Measurements from ENCODE around the gene TSPAN17. TPM values are rescaled to one million over a fixed set of nuclear protein-coding genes. Genes with fewer than 3 reads are reported as not detected.

TSPAN17 gene
- total RNA-seq, 5 donors from 2014 or later (not counting 1 experiment from before 2014, with no cell fraction given), result 20.2 to 39.3 (median 30.0) TPM

DNA sequence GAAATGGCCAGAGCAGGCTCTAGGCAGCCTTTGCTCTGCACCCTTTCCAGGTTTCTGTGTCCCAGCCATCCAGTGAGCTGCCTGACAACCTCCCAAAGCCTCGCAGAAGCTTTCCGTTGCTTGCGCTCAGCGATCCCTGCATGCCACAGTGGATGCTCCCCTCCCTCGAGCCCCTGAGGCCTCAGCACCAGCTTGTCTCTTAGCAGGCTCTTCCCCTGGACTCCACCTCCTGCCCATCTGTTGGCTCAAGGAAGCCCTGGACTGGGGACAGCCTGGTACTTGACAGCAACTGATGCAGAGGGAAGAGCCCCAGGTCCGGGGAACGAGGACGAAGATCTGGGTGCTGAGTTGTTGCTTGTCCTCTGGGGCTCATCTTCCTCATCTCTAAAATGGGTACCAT lies 23.2 kb downstream of the TSPAN17 start:
- DNase-seq, result no peak
- ATAC-seq (replicated peaks in 1 of 4), result no peak
- Histone ChIP-seq H3K9me3 (no peaks in the 10 kb centered on the region), H3K36me3 (ENCODE audit: control insufficient read depth in 2 of 2, extremely low read depth in 1 of 2, insufficient read depth in 1 of 2, low read length in 1 of 2) (no peaks in the 10 kb centered on the region), H3K27ac (ENCODE audit: low read length) (no peak overlapping the region), H3K27me3 (replicated peaks in 1 of 2; ENCODE audit: control insufficient read depth in 2 of 2, extremely low read depth in 1 of 2, insufficient read depth in 2 of 2, low read length in 1 of 2) (peaks cover 4 to 52% of the 10 kb centered on the region in 2 experiments), H3K4me3 (ENCODE audit: control insufficient read depth in 1 of 2, extremely low read depth in 1 of 2, low read length in 1 of 2) (no peak overlapping the region), H3K4me1 (ENCODE audit: control insufficient read depth in 1 of 2, extremely low read depth in 1 of 2, insufficient read depth in 2 of 2, low read length in 2 of 2) (peaks cover 0 to 6% of the 10 kb centered on the region in 2 experiments)
- Mint-ChIP-seq H3K27me3 (peaks cover 12 to 29% of the 10 kb centered on the region in 2 donors), H3K9me3 (no peaks in the 10 kb centered on the region), H3K4me3 (no peak overlapping the region), H3K4me1 (no peaks in the 10 kb centered on the region), H3K36me3 (no peaks in the 10 kb centered on the region), H3K27ac (no peak overlapping the region)
- 84% methylated on average over 5 of the region's 8 CpGs for WGBS (ENCODE audit: insufficient coverage)
- CTCF ChIA-PET, result interaction anchor here in 1 of 2 donors (2.4 kb wide), 1 partner anchor 10 kb away, joined by 9 read pairs; no protein-coding TSS in a partner anchor
- POLR2A ChIA-PET, result no interaction called here

DNA sequence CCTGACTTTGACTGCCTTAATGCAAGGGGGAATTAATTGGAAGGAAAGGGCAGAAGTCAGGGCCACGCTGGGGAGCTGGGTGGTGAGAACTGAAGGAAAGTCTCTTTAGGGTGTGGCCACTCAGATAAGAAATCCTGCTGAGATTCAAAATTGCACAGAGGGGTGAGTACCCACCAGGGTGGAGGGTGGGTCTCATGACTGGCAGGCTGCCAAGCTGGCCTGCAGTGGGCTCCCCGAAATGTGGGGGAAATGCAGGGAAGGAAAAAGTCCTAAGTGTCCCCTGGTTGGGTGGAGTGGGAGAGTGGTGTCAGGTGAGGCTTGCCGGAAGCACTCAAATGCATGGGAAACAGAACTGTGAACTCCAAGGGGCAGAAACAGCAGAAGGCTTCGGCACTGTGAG lies 24.1 kb downstream of the TSPAN17 start:
- H3K4me3 ChIP-seq (ENCODE audit: control insufficient read depth in 1 of 2, extremely low read depth in 1 of 2, low read length in 1 of 2), result no peak overlapping the region
- H3K36me3 Mint-ChIP-seq, result no peaks in the 10 kb centered on the region
- CTCF ChIA-PET, result no interaction called here
- POLR2A ChIA-PET, result no interaction called here
- no peak overlapping the region for H3K27ac Mint-ChIP-seq
- no peaks in the 10 kb centered on the region for H3K36me3 ChIP-seq (ENCODE audit: control insufficient read depth in 2 of 2, extremely low read depth in 1 of 2, insufficient read depth in 1 of 2, low read length in 1 of 2)
- H3K27ac ChIP-seq (ENCODE audit: low read length), result no peak overlapping the region
- H3K27me3 Mint-ChIP-seq, result peaks cover 13 to 29% of the 10 kb centered on the region in 2 donors
- H3K9me3 Mint-ChIP-seq, result no peaks in the 10 kb centered on the region
- H3K9me3 ChIP-seq, result no peaks in the 10 kb centered on the region
- H3K27me3 ChIP-seq (replicated peaks in 1 of 2; ENCODE audit: control insufficient read depth in 2 of 2, extremely low read depth in 1 of 2, insufficient read depth in 2 of 2, low read length in 1 of 2), result peaks cover 4 to 54% of the 10 kb centered on the region in 2 experiments
- no peak overlapping the region for H3K4me3 Mint-ChIP-seq
- DNase-seq (no peak), ATAC-seq (replicated peaks in 1 of 4) (no peak)
- 67% methylated on average over 3 of the region's 4 CpGs for WGBS (ENCODE audit: insufficient coverage)
- H3K4me1 ChIP-seq (ENCODE audit: control insufficient read depth in 1 of 2, extremely low read depth in 1 of 2, insufficient read depth in 2 of 2, low read length in 2 of 2), result peaks cover 0 to 6% of the 10 kb centered on the region in 2 experiments
- no peaks in the 10 kb centered on the region for H3K4me1 Mint-ChIP-seq

- Histone ChIP-seq H3K36me3 (ENCODE audit: control insufficient read depth in 2 of 2, extremely low read depth in 1 of 2, insufficient read depth in 1 of 2, low read length in 1 of 2) (no peaks in the 10 kb centered on the region), H3K9me3 (no peaks in the 10 kb centered on the region), H3K27me3 (replicated peaks in 1 of 2; ENCODE audit: control insufficient read depth in 2 of 2, extremely low read depth in 1 of 2, insufficient read depth in 2 of 2, low read length in 1 of 2) (peaks cover 4 to 59% of the 10 kb centered on the region in 2 experiments), H3K4me3 (ENCODE audit: control insufficient read depth in 1 of 2, extremely low read depth in 1 of 2, low read length in 1 of 2) (no peak overlapping the region), H3K27ac (ENCODE audit: low read length) (no peak overlapping the region), H3K4me1 (ENCODE audit: control insufficient read depth in 1 of 2, extremely low read depth in 1 of 2, insufficient read depth in 2 of 2, low read length in 2 of 2) (peaks cover 0 to 6% of the 10 kb centered on the region in 2 experiments)
- CTCF ChIA-PET, result no interaction called here
- Mint-ChIP-seq H3K4me3 (no peak overlapping the region), H3K36me3 (no peaks in the 10 kb centered on the region), H3K27ac (no peak overlapping the region), H3K27me3 (peaks cover 16 to 32% of the 10 kb centered on the region in 2 donors), H3K4me1 (no peaks in the 10 kb centered on the region), H3K9me3 (no peaks in the 10 kb centered on the region)
- ATAC-seq (replicated peaks in 1 of 4) (no peak), DNase-seq (no peak)
- 70% methylated on average over 10 of the region's 18 CpGs for WGBS (ENCODE audit: insufficient coverage)
- POLR2A ChIA-PET, result no interaction called here
Measured at GRCh38 chr5:176671890-176672747, 24.8 kb downstream of the TSPAN17 start.

- POLR2A ChIA-PET, result interaction anchor here in 1 of 2 donors (0.7 kb wide), 1 partner anchor 110 kb away, joined by 7 read pairs; no protein-coding TSS in a partner anchor
Measured at GRCh38 chr5:176673651-176674583, 26.6 kb downstream of the TSPAN17 start.

GRCh38 chr5:176674799-176675198 lies 27.5 kb downstream of the TSPAN17 start:
- Histone ChIP-seq H3K4me3 (ENCODE audit: control insufficient read depth in 1 of 2, extremely low read depth in 1 of 2, low read length in 1 of 2) (no peak overlapping the region), H3K27ac (ENCODE audit: low read length) (no peak overlapping the region), H3K27me3 (replicated peaks in 1 of 2; ENCODE audit: control insufficient read depth in 2 of 2, extremely low read depth in 1 of 2, insufficient read depth in 2 of 2, low read length in 1 of 2) (peaks cover 5 to 73% of the 10 kb centered on the region in 2 experiments), H3K36me3 (ENCODE audit: control insufficient read depth in 2 of 2, extremely low read depth in 1 of 2, insufficient read depth in 1 of 2, low read length in 1 of 2) (no peaks in the 10 kb centered on the region), H3K9me3 (no peaks in the 10 kb centered on the region), H3K4me1 (ENCODE audit: control insufficient read depth in 1 of 2, extremely low read depth in 1 of 2, insufficient read depth in 2 of 2, low read length in 2 of 2) (peaks cover 0 to 6% of the 10 kb centered on the region in 2 experiments)
- DNase-seq, result no peak
- H3K27ac Mint-ChIP-seq, result no peak overlapping the region
- POLR2A ChIA-PET, result no interaction called here
- H3K9me3 Mint-ChIP-seq, result no peaks in the 10 kb centered on the region
- CTCF ChIA-PET, result no interaction called here
- no peak overlapping the region for H3K4me3 Mint-ChIP-seq
- peaks cover 40 to 54% of the 10 kb centered on the region in 2 donors for H3K27me3 Mint-ChIP-seq
- ATAC-seq (replicated peaks in 1 of 4), result no peak
- no peaks in the 10 kb centered on the region for H3K36me3 Mint-ChIP-seq
- 75% methylated on average over 12 of the region's 17 CpGs for WGBS (ENCODE audit: insufficient coverage)
- H3K4me1 Mint-ChIP-seq, result no peaks in the 10 kb centered on the region

More at GRCh38 chr5:176673651-176674583, 26.6 kb downstream of the TSPAN17 start:
- Mint-ChIP-seq H3K9me3 (no peaks in the 10 kb centered on the region), H3K4me1 (no peaks in the 10 kb centered on the region), H3K27ac (no peak overlapping the region), H3K4me3 (no peak overlapping the region), H3K36me3 (no peaks in the 10 kb centered on the region), H3K27me3 (peaks cover 31 to 47% of the 10 kb centered on the region in 2 donors)
- ATAC-seq (replicated peaks in 1 of 4), result no peak
- H3K36me3 ChIP-seq (ENCODE audit: control insufficient read depth in 2 of 2, extremely low read depth in 1 of 2, insufficient read depth in 1 of 2, low read length in 1 of 2), result no peaks in the 10 kb centered on the region
- no peaks in the 10 kb centered on the region for H3K9me3 ChIP-seq
- 82% methylated on average over 15 of the region's 18 CpGs for WGBS (ENCODE audit: insufficient coverage)
- DNase-seq, result no peak
- H3K27me3 ChIP-seq (replicated peaks in 1 of 2; ENCODE audit: control insufficient read depth in 2 of 2, extremely low read depth in 1 of 2, insufficient read depth in 2 of 2, low read length in 1 of 2), result peaks cover 2 to 67% of the 10 kb centered on the region in 2 experiments
- CTCF ChIA-PET, result interaction anchor here in 1 of 2 donors (0.6 kb wide), 1 partner anchor 482 kb away, joined by 3 read pairs; no protein-coding TSS in a partner anchor
- no peak overlapping the region for H3K4me3 ChIP-seq (ENCODE audit: control insufficient read depth in 1 of 2, extremely low read depth in 1 of 2, low read length in 1 of 2)
- peaks cover 0 to 6% of the 10 kb centered on the region in 2 experiments for H3K4me1 ChIP-seq (ENCODE audit: control insufficient read depth in 1 of 2, extremely low read depth in 1 of 2, insufficient read depth in 2 of 2, low read length in 2 of 2)
- H3K27ac ChIP-seq (ENCODE audit: low read length), result no peak overlapping the region
